Jurkat, Clone E6-1 (cell line): ENCODE data around the gene CAMK2B.
"Not testable (repeated sequence)": the region's sequence is repeated elsewhere in the genome, so short reads cannot be mapped to it uniquely, and the experiment has no call there.

Experiments used
- DNase-seq: peaks from one replicate; pipeline ENCODE4 v3.0.0-alpha.2; 2011; ENCODE audit warnings: low read depth, low spot score
- H3K4me3 ChIP-seq: 2 replicates; pipeline ENCODE4 v1.5.1; 2011; ENCODE audit warnings: mild to moderate bottlenecking, low read length, control low read depth, moderate library complexity

Gene CAMK2B

DNA sequence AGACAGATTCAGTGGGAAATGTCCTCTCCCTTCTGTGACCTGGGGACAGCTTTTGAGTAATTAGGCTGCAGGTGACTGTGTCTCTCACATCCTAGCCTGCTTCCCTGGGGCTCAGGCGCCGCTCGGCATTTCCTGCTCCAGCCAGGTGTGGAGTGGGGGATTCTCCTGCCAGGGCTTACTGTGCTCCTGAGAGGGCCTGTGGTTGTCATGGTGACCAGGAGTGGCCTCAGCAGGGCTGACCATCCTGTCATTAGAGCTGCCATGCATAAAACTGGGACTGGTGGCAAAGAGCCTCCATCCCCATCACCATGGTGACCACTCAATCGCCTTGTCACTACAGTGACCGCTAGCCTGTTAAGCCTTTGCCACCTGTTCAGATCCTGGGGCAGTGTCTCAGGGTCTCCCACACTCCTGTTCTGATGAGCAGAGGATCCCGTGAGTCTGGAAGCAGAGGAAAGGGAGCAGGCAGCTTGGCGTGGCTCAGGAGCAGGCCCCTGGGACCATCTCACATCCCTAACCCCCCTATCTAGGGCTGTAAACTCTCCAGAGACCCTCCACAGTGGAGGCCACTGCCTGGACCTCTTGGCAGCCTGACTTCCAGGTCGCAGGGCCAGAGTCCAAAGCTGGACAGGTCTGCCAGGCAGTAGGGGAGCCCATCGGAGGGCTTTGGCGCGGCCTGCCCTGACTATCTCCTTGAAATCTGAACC lies 136.0 kb downstream of the CAMK2B start, which contains the start of gene GCK:
Gene GCK, minus strand, starts transcription at position 154 of the 707 bp plus-strand sequence. CDS start 486 bp downstream, outside the sequence.
- DNase-seq, result no peak
- H3K4me3 ChIP-seq, result no peak within 1 kb of the TSS

DNA sequence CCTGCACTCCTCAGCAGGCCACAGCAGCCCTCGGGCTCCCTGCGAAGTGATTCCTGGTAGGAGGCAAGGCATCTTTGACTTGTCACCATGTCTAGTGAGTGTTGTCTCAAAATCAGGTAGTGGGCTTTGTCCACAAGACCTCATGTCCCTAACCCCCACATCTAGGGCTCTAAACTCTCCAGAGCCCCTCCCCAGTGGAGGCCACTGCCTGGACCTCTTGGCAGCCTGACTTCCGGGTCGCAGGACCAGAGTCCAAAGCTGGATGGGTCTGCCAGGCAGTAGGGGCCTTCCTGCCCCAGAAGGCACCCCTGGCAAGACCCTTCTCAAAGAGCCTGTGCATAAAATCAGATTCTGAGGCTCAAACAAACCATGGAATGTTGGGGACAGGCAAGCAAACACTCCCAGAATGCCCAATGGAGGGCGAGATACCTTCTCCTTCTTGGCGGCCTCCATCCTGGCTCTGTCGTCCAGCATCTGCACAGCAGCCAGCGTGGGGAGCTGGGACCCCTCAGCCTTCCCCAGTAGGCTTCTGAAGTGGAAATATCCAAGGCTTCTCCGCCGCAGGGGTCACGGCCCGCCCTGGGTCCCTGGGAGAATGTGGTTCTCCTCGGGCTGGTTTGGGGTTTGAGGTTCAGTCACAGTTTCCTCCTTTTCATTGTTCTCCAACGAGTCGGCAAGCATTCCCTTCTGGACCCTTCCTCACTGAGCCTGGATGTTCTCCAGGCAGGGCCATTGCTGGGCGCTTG lies 136.7 kb downstream of the CAMK2B start:
- DNase-seq, result no peak
- H3K4me3 ChIP-seq, result no peak overlapping the region

DNA sequence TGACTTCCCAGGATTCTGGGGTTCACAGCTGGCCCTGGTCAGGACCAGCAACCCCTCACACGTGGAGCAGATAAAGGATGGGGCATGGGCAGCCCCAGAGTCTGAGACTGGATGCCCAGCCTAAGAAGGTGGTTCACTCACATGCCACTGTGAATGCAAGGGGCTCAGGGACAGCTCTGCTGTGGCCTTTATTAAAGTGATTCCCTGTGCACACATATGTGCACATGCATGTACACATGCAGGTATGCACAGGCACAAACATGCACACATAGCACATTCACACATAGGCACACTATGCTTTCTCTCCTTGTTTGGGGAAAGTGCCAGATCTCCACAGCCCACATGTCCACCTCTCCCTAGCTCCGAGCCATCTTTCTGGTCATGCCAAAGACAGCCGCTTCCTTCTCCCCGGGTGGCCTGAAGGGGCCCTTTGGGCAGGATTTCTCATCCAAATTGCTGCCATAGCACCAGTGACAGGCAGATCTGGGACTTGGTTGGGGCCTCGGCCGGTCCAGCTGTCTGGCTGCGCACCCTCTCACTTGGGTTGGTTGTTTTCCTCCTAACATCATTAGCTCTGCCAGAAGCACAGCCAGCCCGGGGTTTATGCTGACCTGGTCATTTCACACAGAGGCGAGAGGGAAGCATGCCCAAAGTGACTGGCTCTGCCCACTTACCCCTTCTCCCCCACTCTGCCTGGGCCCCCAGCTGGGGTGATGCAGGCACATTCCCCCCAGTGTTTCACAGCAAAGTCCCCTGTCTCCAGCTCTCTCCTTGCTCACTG lies 137.6 kb downstream of the CAMK2B start:
- H3K4me3 ChIP-seq, result no peak overlapping the region
- DNase-seq, result no peak

DNA sequence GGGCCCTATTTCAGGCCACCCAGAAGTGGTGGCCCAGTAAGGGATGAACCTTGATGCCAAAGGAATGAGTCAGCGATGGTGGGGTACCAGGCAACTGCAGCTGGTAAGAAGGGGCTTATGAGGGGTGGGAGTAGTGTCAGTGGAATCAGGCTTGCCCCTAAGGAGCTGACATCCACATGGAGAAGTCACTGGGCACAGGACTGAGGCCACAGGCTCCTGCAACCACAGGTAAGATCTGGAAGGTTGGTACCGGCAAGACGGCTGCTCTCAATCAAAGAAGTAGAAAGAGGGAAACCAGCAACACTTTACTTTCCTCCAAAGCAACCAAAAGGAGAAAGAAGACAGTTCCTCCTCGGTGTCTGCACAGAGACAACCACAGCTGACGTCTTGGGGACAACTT lies 138.7 kb downstream of the CAMK2B start:
- H3K4me3 ChIP-seq, result no peak overlapping the region
- no peak for DNase-seq

DNA sequence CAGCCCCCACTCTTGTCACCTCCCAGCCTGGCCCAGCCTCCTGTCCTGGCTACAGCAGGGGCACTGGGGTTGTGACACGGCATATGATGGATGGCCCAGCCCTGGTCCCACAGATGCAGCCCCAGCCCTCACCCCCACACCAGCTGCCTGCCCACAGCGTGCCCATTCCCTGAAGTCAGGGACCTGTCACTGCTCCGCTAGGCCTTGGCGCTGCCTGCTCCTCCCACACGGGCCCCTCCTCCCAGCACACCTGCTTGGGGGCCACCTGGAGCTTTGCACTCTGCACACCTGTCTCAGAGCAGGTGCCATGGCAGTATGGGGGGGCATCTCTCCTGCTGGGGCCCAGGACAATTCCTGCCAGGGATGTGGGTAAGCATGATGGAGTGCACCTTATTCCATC lies 139.7 kb downstream of the CAMK2B start:
- no peak for DNase-seq
- no peak overlapping the region for H3K4me3 ChIP-seq

DNA sequence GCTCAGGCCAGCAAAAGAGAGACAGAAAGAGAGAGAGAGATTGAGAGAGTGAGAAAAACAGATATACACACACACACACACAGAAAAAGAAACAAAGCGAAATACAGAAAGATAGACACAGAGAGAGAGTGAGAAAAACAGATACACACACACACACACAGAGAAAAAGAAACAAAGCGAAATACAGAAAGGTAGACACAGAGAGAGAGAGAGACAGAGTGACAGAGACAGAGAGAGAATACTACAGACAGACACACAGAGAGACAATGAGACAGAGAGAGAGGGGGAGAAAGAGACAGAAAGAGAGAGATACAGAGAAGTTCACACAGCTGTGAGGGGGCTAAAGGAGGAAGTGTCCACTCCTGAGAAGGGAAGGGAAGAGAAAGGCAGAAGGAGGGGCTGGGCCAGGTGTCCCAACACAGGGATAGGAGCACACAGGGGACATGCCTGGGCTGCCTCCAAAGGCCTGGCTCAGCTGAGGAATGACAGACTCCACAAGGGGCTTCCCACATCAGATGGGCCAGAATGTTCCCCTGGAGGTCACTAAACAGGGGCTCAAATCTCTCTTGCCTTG lies 140.4 kb downstream of the CAMK2B start:
- DNase-seq, result no peak
- H3K4me3 ChIP-seq, result no peak overlapping the region

DNA sequence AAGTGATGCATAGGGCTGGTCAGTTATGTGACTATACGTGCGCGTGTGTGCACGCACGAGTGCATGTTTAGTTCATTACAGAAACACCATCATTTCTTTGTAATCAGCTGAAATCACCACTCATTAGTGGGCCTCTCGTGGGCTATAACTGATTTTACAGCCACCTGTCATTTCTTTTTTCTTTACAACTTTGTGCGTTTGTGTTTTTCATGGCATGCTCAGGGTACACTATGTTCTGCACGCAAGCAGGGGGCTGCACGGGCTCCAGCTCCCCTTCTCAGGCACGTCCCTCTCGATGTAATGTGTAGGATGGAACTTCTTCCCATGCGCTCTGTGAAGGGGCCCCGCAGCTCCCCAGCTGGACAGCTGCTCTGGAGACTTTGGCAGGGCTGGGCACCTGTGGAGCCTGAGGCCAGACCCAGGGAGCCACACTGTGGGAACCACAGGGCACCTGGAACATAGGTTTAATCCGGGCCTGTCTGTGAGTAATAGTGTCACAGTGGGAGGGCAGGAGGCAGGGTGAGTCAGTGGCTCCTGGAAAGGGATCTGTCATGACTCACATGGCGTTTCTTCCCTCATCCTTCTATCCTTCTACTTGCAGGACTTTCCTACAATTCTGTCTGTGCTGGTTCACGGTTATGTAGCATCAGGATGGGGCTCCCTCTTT lies 141.1 kb downstream of the CAMK2B start:
- no peak overlapping the region for H3K4me3 ChIP-seq
- DNase-seq, result no peak

DNA sequence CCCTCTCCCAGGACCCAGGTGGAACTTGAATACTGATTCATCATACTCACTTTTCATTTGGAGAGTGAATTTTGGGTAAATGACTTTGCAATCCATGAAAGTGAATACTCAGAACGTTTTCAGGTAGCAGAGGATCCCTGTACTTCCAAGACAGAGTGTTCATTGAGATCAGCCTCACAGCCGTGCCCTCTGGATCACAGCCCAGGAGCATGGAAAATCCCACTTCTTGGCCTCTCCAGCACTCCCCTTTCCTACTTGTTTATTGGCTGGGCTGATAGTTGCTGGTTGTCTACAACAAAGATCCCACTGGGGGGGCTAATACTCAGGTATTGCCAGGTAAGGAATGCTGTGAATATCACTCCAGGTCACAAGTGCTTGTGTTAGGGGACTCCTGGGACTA lies 142.0 kb downstream of the CAMK2B start:
- DNase-seq, result no peak
- no peak overlapping the region for H3K4me3 ChIP-seq

DNA sequence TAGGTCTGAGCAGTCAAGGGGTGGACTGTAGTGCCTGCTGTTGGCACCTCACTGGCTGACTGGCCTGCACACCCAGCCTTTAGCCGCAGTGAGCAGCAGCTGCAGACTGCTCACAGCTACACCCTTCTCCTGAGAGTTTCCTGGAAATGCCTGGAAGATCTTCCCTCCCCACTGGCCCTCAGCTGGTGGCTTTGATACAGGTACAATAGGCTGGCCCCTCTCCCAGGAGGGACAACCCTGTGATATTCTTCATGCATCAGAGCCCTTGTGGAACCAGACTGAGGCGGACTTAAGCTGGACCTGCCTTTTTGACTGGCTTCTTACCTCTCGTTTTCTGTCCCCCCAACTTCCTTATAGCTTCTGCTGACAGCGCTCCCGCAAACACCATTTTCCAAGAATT lies 142.6 kb downstream of the CAMK2B start:
- H3K4me3 ChIP-seq, result no peak overlapping the region
- DNase-seq, result no peak

DNA sequence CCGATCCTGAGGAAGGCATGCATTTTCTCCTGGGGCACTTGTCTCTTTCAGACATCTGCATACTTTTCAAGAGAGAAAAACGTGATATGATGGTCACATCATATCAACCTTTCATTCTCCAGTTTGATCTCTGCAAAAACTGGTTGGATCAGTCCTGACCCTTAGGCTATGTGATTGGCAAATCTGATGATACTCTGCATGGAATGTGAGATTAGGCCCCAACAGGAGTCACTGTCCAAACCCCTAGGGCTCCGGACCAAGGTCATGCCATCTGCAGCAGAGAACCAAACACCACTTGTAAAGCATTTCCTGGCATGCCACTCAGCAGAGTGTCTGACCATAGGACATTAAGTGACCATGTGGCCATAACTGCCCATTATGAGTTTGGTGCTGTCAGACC lies 144.8 kb downstream of the CAMK2B start:
- no peak overlapping the region for H3K4me3 ChIP-seq
- no peak for DNase-seq

DNA sequence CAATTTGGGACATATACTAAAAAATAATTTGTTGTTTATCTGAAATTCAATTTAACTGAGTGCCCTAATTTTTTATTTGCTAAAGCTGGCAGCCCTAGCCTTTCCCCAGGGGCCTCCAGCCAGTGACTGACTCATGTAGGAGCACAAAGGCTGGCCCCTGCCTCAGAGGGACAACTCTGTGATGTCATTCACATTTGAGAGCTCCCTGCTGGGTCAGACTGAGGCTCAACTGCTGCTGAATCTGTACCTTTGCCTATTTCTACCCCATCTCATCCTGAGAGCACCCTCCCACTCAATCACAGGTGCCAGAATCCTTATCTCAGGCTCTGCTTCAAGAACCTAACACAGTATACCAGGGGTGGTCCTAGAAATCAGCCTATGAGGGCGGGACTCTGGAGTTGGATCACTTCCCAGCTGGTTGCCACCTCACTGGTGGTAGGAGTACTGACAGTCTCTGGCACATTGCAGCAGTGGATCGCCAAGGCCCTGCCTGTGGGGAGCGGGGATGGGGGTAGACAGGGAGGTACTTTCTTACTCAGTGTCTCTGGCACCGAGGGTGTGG lies 147.7 kb downstream of the CAMK2B start:
- H3K4me3 ChIP-seq, result no peak overlapping the region
- DNase-seq, result no peak

DNA sequence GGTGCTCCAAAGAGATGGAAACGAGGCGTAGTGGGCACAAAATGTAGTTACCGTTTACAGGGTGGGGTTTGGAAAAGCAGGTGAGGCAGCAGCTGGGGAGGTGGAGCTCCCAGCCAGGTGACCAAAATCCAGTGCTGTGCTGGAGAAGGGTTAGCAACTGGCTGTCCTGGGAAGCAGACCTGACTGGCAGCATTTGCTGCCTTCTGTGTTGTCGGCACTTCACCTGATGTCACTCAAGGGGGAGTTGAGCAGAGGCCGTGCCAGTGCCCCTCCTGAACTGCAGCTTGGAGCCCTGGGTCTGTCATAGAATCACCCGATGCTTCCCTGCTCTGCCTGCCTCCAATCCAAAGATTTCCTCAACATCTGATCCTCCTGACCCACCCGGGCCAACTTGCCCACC lies 148.9 kb downstream of the CAMK2B start:
- no peak overlapping the region for H3K4me3 ChIP-seq
- no peak for DNase-seq

DNA sequence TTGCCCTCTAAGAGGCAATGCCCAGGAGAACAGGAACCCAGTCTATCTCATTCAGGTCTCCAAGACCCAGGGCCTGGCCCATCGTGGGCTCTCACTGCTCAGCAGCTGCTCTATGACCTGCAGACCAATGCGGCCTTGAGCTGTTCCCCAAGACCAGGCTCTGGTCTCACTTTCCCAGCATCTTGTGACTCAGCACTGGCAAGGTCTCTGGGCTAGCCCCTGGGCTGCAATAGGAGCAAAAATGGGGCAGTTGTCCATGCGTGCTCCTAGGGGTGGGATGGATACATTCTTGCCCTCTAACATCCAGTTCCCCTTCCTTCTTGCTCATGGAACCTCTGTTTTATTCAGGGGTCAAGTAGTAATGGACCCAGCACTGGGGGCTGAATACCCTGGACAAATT lies 149.7 kb downstream of the CAMK2B start:
- no peak for DNase-seq
- H3K4me3 ChIP-seq, result no peak overlapping the region

DNA sequence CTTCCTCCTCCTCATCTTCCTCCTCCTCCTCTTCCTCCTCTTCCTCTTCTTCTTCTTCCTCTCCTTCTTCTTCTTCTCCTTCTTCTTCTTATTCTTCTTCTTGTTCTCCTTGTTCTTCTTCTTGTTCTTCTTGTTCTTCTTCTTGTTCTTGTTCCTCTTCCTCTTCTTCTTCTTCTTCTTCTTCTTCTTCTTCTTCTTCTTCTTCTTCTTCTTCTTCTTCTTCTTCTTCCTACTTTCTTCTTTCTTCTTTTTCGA lies 150.8 kb downstream of the CAMK2B start:
- H3K4me3 ChIP-seq, DNase-seq: not testable (repeated sequence)

DNA sequence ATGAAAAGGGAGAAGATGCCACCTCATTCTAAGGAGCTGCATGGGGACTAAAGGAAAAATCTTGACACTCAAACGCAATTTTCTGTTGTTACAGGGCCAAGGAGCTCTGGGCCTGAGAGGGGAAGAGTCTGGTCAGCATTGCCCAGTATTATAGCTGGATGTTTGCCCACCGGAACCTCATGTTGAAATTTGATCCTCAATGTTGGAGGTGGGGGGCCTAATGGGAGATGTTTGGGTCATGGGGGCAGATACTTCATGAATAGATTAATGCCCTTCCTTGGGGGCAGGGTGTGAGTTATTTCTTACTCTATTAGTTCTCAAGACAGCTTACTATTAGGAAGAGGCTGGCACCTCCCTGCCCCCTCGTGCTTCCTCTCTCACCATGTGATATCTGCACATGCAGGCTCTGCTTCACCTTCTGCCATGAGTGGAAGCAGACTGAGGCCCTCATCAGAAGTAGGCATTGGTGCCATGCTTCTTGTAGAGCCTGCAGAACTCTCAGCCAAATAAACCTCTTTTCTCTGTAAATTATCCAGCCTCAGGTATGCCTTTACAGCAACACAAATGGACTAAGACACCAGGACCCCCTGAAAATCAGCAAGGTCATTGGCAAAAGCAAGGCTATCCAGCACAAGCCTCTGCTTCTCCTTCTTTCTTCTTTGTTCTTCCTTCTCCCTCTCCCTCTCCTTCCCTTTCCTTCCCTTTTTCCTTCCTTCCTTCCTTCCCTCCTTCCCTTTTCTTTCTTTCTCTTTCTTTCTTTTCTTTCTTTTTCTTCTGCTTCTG lies 151.3 kb downstream of the CAMK2B start:
- no peak for DNase-seq
- no peak overlapping the region for H3K4me3 ChIP-seq

DNA sequence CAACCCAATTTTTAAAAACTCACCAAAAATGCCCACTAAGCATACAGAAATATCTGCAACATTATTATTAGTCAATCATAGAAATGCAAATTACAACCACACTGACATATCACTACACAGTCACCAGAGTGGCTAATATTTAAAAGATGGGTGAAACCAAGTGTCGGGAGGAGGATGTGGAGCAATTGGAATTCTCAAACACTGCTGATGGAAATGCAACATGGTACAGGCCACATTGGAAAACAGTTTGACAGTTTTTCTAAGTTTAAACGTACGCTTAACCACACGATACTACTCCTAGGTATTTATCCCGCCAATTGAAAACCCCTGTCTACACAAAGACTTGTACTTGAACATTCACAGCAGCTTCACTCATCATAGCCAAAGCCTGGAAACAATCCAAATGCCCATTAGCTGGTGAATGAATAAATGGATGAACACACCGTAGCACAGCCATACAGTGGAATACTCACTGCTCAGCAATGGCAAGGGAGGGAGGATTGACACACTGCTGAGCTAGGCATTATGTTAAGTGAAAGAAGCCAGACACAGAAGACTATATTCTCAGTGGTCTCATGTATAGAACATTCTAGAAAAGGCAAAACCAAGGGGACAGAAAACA lies 152.5 kb downstream of the CAMK2B start:
- H3K4me3 ChIP-seq, result no peak overlapping the region
- DNase-seq, result no peak

DNA sequence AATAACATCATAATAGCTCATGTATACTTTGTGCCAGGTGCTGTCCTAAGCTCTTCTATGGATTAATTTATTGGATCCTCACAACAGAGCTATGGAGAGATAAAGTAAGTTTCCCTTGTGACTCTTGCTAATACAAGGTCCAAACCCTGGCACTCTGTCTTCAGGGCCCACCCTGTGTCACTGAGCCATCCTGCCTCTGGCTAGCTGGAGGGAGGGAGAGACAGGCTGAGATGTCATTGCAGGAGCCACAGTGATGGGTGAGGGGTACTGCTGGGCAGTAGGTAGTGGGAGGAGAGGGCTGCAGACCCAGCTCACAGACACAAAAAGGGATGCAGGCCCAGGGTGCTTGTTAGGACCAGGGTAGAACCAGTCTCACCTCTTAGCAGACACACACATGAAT lies 153.0 kb downstream of the CAMK2B start:
- H3K4me3 ChIP-seq, result no peak overlapping the region
- DNase-seq, result no peak

DNA sequence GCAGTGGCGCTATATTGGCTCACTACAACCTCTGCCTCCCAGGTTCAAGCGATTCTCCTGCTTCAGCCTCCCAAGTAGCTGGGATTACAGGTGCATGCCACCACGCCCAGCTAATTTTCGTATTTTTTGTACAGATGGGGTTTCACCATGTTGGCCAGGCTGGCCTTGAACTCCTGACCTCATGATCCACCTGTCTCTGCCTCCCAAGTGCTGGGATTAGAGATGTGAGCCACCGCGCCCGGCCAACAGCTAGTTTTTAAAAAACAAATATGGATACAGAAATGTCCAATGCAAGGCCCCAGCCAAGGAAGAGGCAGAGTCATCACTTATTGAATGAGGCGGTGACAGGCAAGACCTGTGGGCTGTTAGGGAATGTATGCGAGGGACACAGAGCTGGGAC lies 153.5 kb downstream of the CAMK2B start:
- DNase-seq, H3K4me3 ChIP-seq: not testable (repeated sequence)
